Measurements from ENCODE around the gene NFATC1. TPM values are rescaled to one million over a fixed set of nuclear protein-coding genes. Genes with fewer than 3 reads are reported as not detected.

NFATC1 gene
- total RNA-seq, 1 donor from 2014 or later, result 64.1 TPM

GRCh38 chr18:79445696-79446561, 50.2 kb downstream of the NFATC1 start:
- Histone ChIP-seq H3K9me3 (no peaks in the 10 kb centered on the region), H3K36me3 (peaks cover 15 to 25% of the 10 kb centered on the region in 2 donors), H3K27me3 (no peaks in the 10 kb centered on the region), H3K4me1 (peaks cover 0 to 6% of the 10 kb centered on the region in 2 donors), H3K4me3 (no peak overlapping the region), H3K27ac (no peak overlapping the region)
- intact Hi-C loops (cut with DNase I), result loop anchor here (5.0 kb wide), 1 partner anchor 201 kb away; no protein-coding TSS in a partner anchor
- no peak for DNase-seq (ENCODE audit: low spot score in 2 of 2)
- TF ChIP-seq CTCF (IDR thresholded peaks at IDR 0.05), result no peak

- Histone ChIP-seq H3K9me3 (no peaks in the 10 kb centered on the region), H3K27ac (no peak overlapping the region), H3K4me1 (peaks cover 0 to 6% of the 10 kb centered on the region in 2 donors), H3K4me3 (no peak overlapping the region), H3K36me3 (peaks cover 22 to 35% of the 10 kb centered on the region in 2 donors), H3K27me3 (no peaks in the 10 kb centered on the region)
- no peak for TF ChIP-seq CTCF (IDR thresholded peaks at IDR 0.05)
- DNase-seq (ENCODE audit: low spot score in 2 of 2), result no peak
- intact Hi-C loops (cut with DNase I), result loop anchor here (5.0 kb wide), 1 partner anchor 200 kb away; no protein-coding TSS in a partner anchor
Measured at GRCh38 chr18:79446931-79447330, 51.2 kb downstream of the NFATC1 start.

- no peak overlapping the region for H3K27ac ChIP-seq
- H3K36me3 ChIP-seq, result peaks cover 28 to 44% of the 10 kb centered on the region in 2 donors
- TF ChIP-seq CTCF (IDR thresholded peaks at IDR 0.05), result no peak
- intact Hi-C loops (cut with DNase I), result loop anchor here (5.0 kb wide), 1 partner anchor 199 kb away; no protein-coding TSS in a partner anchor
- H3K4me1 ChIP-seq, result peaks cover 0 to 6% of the 10 kb centered on the region in 2 donors
- no peak for DNase-seq (ENCODE audit: low spot score in 2 of 2)
- H3K9me3 ChIP-seq, result no peaks in the 10 kb centered on the region
- H3K27me3 ChIP-seq, result no peaks in the 10 kb centered on the region
- H3K4me3 ChIP-seq, result no peak overlapping the region
Measured at GRCh38 chr18:79447703-79448367, 52.1 kb downstream of the NFATC1 start.

- peaks cover 0 to 6% of the 10 kb centered on the region in 2 donors for H3K4me1 ChIP-seq
- H3K36me3 ChIP-seq, result peaks cover 35 to 51% of the 10 kb centered on the region in 2 donors
- intact Hi-C loops (cut with DNase I), result loop anchor here (5.0 kb wide), 1 partner anchor 199 kb away; no protein-coding TSS in a partner anchor
- no peak overlapping the region for H3K27ac ChIP-seq
- DNase-seq (ENCODE audit: low spot score in 2 of 2), result no peak
- no peak overlapping the region for H3K4me3 ChIP-seq
- no peak for TF ChIP-seq CTCF (IDR thresholded peaks at IDR 0.05)
- no peaks in the 10 kb centered on the region for H3K9me3 ChIP-seq
- no peaks in the 10 kb centered on the region for H3K27me3 ChIP-seq
Measured at GRCh38 chr18:79448621-79449020, 52.9 kb downstream of the NFATC1 start.

GRCh38 chr18:79449551-79450288, 54.0 kb downstream of the NFATC1 start:
- no peaks in the 10 kb centered on the region for H3K9me3 ChIP-seq
- no peak for TF ChIP-seq CTCF (IDR thresholded peaks at IDR 0.05)
- H3K27me3 ChIP-seq, result no peaks in the 10 kb centered on the region
- no peak overlapping the region for H3K4me3 ChIP-seq
- peaks cover 0 to 6% of the 10 kb centered on the region in 2 donors for H3K4me1 ChIP-seq
- DNase-seq (ENCODE audit: low spot score in 2 of 2), result no peak
- no peak overlapping the region for H3K27ac ChIP-seq
- intact Hi-C loops (cut with DNase I), result loop anchor here (5.0 kb wide), 1 partner anchor 198 kb away; no protein-coding TSS in a partner anchor
- H3K36me3 ChIP-seq, result peaks cover 46 to 62% of the 10 kb centered on the region in 2 donors

Data from ascending aorta (tissue), 2 donors.